Umbilical cord (tissue), 2 donors: Measurements from ENCODE around the gene CCNL2. TPM values are rescaled to one million over a fixed set of nuclear protein-coding genes. Genes with fewer than 3 reads are reported as not detected.

Experiments used
- DNase-seq: peaks from one replicate; pipeline ENCODE4 v3.0.0-alpha.2; 2015; ENCODE audit warnings: low spot score
- total RNA-seq: library from RNA; depleted of rRNA; stranded (reverse); fragments of >200 nt; gene quantifications from one replicate; pipeline ENCODE4 v1.2.3, GENCODE V29; 2014; ENCODE audit warnings: low replicate concordance; ENCODE audit not compliant: insufficient read depth

Gene CCNL2
- total RNA-seq, 1 donor from 2014 or later: 106 TPM

DNA sequence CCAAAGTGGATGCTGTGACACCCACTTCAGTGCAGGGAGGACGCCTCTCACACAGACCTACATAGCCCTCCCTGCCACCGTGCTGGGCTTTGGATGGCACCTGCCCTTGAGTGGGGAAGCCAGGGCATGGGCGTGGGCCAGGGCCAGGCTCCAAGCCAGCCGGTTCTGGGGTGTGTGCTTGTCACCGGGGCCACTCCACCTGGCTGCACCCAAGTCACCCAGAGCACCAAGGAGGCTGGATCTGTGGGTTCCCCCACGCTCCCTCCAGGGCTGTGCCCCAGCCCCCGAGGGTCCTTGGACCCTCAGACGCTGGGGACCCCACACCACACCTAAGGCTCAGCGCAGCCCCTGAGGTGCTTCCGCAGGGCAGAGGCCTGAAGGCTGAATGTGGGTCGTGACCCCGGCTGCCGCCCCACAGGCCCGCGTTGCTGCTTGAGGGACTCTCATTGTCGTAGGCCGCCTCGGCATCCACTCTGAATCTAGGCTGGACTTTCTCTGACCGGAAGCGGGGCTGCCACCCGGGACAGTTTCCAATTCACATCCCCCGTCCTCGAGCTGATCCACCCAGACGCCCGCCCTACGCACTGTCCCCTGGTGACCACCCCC is 42.2 kb downstream of the CCNL2 start:
- no peak for DNase-seq

DNA sequence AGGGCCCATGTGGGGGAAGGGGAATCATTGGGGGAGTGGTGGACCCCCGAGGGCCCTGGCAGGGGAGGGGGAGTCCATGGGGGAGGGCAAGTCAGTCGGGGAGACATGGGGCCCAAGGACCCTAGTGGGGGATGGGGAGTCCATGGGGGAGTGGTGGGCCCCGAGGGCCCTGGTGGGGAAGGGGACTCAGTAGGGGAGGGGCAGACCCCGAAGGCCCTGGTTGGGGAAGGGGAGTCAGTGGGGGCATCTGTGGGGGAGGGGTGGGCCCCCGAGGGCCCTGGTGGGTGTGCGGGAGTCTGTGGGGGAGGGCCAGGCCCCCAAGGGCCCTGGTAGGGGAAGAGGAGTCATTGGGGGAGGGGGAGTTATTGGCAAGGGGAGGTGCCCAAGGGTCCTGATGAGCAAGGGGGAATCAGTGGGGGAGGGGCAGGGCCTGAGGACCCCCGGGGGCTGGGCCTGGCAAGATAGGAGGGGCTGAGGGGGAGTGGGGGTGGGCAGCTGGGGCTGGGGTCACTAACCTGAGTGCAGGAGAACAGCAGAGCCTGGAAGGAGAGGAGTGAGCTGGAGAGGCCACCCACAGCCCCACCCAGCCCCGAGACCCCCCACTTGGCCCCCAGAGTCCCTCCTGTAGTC is 42.9 kb downstream of the CCNL2 start:
- no peak for DNase-seq

DNA sequence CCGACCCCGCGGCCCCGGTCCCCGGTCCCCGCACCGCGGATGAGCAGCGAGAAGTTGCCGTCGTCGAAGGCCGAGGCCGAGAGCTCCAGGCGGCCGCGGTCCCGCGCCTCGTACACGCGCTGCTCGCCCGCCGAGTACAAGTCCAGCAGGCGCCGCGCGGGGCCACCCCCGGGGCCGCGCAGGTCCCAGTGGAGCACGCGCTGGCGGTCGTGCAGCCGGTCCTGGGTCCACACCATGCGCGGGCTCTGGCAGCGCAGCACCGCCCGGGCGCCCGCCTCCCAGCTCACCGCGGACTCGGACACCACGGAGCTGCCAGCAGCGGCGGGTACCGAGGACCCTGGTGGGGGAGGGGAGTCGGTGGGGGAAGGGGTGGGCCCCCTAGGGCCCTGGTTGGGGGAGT is 43.7 kb downstream of the CCNL2 start:
- DNase-seq: no peak

DNA sequence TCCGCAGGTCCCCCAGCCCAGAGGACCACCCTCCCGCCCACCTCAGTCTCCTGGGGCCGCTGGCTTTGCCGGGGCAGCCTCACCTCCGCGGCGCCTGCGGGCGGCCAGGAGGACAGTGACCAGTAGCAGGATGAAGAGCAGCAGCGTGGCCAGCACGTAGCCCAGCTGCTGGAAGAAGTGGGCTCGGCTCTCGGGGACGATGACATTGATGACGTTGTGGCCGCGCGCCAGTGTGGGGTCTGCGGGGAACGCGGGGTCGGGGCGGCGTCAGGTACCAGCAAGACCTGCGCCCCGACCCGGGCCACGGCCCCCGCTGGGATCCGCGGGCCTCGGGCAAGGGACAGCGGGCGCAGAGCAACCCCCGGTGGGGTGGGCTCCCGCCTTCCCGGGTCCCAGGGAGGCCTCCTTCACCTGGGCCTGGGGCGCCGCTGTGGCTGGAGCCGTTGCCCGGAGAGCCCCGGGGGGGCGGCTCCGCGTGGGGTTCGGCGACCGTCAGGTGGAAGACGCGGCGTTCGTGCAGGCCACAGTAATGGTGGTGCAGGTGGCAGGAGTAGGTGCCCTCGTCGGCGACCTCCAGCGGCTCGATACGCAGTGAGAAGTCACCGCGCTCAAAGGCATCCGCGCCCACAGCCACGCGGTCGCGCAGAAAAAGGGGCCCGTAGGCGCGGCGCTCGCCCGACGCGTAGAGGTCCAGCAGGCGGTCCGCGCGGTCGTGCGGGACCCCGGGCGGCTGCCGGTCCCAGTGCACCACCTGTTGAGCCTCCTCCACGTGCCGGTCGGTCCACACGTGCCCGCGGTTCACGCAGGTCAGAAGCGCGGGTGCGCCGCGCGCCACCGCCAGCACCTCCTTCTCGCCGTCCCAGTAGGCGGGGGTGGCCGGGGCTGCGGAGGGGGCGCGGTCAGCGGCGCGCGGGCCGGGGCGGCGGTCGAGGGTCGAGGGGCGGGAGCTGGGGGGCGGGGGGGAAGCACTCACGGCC is 44.6 kb downstream of the CCNL2 start:
- DNase-seq: no peak

DNA sequence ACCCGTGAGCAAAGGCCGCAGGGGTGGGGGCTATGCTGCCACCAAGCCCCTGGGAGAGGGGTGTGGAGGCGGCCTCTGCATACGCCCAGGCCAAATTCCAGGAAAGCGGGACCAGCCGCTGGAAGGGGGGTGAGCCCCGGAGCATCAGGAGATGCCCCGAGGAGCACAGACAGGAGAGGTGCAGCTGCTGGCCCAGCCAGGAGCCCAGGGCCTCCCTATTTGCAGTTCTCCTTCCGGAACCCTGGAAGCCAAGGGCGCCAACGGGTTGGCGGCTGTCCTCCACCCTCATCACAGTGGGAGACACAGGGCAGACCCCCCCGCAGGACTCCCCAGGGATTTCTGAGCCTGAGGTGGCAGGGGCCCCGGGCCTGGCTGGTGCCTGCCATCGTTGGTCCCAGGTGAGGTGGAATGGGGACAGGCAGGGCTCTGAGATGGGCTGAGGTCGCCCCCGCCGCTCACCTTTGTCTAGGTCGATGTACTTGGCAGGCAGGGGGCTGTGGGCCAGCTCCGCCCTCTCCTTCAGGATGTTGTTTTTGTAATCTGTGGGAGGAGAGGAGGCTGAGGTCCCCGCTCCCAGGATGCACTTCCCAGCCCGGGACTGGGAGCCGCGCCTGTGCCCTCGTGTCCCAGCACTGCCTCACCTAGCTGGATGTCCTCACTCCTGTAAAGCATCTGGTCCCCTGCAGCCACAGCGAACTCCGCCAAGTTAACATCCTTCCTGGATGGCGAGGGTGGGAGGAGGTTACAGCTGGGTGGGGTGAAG is 45.6 kb downstream of the CCNL2 start:
- DNase-seq: no peak

DNA sequence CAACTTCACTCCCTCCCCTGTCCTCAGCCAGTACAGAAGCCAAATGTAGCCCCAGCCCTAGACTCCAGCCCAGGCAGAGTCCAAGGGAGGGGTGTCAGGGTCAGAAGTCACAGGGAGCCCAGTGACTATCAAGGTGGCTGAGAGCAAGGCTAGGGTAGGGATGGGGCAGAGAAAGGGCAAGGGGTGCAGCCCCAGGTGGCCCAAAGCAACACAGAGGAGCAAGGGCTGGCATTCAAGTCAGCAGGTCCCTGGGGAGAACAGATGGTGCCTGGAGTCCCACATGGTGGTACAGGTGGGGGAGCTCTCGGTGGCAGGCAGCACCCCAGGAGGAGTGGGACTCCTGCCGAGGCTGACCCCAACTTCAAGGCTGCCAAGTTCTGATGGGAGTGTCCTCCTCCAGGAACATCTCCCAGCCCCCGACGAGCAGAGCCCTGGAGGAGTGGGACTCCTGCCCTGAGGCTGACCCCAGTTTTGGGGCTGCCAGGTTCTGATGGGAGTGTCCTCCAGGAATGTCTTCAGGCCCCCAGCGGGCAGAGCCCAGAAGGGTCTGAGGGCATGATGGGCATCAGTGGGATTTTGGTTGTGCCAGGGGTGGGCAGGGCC is 46.2 kb downstream of the CCNL2 start:
- DNase-seq: no peak

DNA sequence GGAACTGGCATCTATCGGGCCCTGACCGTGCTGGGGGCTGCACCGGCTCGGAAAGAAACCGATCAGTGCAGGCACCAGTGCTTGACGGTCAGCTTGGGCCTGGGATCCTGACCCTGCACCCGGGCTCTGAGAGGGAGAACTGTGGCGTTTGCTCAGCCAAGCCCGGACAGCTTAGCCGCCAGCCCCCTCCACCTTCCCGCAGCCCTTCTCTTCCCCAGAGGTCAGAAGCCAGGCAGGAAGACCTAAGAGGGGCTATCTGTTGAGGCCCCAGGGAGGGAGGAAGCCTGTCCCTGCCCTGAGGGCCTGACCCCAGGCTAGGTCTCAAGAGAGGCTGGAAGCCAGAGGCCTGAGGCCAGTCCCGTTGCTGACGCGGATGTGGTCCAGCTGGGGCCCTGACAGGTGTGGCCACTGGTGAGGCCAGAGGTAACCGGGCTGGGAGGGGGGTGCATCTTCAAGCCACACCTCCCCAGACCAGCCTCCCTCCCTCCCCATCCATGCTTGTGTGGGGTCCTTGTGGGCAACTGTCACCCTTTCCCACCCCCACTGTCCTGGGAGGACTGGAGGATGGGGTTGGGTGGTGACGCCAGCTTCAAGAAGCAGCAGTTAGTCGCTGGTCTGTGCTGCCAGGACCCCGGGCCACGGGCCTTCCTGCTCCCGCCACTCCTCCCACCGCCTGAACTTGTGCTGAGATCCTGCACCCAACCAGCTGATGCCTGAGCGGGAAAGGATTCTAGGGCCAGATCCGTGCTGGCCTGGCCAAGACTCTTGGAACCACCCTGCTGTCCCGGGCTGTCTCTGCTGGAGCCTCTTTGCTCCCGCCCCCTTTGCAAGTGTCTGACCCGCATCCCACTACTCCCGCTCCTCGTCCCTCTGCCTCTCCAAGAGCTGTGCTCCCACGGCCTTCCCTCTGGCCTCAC is 47.4 kb downstream of the CCNL2 start:
- peak; percentile 52 for DNase-seq

DNA sequence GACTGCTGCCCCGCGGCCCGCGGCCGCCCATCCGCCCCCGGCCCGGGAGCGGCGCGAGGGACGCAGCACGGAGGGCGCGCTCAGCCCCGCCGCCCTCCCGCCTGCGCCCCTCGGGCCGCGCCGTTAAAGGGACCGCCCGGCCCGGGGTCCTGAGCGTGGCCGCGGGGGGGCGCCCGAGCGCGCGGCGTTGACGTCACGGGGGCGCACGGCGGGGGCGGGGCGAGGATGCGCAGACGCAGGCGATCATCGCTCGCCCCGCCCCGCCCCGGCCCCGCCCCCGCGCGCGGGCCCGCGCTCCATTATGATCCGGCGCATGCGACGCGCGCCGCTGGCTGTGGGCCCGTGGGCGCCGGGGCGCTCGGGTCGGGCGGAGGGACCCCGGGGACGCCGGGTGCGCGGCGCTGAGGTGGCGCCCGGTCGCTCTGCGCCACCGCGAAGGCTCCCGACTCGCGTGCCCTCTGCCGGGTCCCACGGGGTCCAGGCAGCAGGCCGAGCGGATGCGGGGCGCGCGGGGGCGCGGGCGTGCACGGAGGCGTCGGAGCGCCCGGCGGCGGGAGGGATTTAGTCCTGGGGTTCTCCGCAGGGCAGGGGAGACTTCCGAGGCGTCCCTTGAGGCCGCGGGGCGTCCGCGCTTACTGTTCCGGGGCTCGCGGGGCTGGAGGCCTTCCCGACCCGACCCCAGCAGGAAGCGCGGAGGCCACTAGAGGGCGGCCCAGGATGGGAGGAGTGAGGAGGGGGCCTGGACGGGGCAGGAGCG is 49.7 kb downstream of the CCNL2 start, which contains the start of gene DVL1:
Gene DVL1 (minus strand): TSS at position 163 of the 757 bp plus-strand sequence. CDS start 353 bp downstream, outside the sequence.
- DNase-seq: peak; percentile 74

DNA sequence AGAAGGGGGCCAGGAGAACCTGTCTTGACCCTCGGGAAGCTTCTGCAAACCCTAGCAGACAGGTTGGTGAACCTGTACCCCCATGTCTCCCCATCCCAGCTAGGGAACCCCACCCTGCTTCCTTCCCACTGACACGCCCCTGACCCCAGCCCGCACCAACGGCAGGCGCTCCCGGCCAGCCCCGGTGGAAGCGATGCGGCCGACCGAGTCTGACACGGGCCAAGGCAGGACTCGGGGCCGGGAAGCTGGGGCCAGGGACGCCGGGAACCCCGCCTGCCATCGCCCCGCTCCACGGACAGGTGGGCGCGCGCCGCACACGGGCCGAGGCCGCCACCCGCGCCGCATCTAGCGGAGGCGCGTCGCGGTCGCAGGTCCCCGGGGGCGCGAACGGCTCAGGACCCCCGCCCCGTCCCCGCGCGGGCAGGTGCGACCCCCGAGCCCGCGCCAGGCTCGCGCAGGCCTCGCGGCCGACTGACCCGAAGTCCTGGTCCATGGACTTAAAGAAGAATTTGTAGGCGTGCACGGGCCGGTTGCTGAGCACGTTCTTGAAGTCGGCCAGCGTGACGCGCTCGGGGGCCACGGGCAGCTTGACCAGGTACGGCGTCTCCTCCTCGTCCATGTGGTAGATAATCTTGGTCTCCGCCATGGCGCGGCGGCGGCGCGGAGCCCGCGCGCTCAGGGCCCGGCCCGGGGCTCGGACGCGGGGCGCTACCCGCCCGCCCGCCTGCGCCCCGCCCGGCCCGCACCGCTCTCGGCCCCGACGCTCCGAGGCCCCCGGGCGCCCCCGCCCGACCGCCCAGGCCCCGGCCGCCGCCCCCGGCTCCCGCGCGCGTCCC is 50.5 kb downstream of the CCNL2 start:
- no peak for DNase-seq

DNA sequence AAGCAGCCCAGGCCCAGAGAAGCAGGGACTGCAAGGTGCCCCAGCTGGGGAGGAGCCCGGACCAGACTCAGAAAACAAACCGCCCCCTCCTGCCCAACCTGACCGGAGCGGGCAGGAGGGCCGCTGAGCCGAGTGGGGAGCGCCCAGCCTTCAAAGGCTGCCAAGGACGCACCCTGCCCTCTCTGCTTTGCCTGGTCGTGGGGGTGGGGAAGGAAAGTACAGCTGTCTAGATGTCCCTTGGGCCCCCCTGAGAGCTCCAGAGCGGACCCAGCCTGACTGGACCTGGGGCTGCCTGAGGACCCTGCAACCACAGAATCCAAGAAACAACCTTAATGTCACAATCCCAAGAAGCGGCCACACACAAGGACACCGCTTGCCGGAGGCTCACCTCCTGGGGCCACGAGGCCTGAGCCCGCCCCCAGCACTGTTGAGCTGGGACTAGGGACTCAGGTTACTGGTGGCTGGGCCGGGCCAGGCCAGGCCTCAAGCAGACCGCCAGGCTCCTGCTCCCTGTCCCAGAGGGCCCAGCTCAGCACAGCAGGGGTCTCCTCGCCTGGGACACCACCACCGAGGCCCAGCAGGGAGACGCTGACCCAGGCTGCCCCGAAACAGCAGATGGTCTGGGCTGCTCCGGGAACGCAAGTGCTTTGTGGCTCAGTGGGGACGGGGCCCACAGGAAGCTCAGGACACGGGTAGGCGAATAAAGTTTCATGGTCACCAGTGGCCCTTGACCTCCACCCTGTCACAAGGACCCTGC is 51.3 kb downstream of the CCNL2 start:
- DNase-seq: no peak

DNA sequence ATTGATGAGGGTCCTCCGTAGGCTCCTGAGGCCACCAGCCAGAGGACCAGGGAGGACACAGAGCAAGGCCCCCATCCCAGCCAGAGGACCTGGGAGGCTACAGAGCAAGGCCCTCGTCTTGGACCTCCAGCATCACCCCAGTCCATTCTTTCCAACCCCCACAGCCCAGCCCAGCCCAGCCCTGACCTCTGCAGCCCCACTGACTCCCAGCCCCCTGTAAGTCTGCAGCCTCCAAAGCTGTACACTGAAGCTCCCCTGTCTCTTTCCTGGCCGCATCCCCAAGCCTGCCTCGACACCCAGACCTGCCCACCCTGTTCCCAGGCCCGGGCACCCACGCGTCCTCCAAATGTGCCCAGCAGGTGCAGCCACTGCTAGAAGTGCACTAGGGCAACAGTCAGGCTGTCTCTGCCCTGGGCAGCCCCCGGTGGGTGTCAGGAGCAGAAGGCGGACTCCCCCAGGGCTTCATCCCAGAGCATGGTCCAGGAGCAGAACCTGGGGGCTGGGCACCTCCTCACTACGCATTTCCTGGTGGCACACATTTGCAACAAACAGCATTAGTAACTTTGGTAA is 52.0 kb downstream of the CCNL2 start:
- no peak for DNase-seq

DNA sequence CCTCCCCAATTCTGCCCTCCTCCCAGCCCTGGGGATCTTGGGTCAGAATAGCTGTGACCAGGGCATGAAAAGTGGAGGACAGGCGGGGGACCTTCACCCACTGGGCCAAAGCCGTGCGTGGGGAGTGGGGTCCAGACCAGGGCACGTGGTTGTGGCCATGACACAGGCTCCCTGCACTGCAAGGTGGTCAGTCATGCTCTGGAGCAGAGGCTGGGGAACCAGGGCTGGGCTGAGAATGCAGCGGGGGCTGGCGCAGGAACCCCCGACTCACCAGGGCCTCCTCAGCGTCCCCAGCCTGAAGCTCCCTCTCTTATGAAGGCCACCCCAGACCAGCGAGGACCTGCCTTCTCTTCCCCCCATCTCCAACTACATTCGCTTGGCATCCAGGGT is 52.6 kb downstream of the CCNL2 start:
- no peak for DNase-seq

DNA sequence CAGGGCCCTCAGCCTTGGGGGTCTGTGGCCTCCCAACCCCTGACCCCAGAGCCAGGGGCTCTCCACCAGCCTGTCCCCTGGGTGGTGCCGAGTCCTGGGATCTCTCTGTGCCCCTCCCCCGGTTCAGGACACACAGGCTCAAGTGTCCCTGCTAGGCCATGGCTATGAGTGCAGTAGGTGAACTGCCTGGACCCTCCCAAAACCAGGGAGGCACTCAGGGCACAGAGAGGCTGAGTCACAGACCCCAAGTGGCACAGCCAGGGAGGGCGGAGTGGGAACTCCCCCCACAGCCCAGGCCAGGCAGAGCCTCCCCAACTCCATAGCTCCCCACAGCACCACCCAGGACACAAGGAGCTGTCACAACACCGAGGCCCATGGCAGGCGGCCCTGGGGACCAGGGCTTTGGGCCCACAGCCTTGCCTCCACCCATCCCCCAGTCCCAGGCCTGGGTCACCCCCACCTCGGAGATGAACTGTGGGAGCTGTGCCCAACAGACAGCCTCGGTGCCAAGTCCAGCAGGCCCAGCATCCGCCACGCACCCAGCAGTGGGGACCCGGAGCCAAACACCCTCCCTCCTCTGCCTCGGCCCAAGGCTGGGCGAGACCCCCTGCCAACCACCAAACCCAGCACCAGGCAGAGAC is 53.2 kb downstream of the CCNL2 start:
- DNase-seq: no peak

DNA sequence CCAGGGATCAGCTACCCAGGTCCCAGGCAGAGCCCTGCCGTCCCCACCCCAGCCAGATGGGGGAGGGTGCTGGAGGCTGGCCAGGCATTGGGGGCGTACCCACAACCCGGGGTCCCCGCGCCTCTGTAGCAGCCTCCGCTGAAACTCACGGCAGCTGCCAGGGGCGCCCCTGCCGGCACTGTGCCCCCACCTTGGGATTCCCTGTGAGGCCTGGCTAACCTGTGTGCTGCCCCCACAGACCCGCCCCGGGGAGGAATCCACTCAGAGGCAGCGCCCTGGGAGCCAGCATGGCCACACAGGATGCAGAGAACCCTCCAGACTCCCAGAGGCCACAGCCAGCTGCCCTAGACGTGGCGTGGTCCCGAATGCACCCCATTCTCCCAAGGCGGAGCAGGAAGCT is 53.8 kb downstream of the CCNL2 start:
- no peak for DNase-seq

DNA sequence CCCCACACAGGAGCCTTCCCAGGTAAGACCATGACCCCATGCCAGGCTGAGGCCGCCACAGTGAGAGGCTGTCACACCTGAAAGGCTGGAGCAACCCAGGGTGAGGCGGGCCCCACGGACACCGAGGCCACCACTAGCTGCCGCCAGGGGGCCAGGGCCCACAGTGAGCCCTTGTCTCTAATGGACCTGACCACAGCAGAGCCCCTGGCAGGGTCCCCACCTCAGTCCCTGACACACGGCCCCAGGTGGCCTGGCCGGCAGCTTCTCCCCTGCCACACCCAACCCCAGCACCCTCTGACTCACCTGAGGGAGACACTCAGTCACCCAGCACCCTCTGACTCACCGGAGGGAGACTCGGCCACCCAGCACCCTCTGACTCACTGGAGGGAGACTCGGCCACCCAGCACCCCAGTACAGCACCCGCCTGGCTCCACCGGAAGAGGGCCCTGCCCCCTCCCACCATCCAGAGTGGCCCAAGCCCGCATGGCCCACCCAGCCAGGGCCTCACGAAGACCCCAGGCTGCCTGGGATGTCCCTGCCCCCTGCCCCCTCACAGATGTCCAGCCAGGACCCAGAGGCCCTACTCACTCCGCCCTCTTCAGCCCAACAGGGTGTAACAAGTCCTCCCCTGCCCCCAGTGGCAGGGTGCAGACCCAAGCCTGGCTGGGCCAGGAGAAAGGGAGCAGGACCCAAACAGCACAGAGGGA is 54.3 kb downstream of the CCNL2 start:
- DNase-seq: no peak

DNA sequence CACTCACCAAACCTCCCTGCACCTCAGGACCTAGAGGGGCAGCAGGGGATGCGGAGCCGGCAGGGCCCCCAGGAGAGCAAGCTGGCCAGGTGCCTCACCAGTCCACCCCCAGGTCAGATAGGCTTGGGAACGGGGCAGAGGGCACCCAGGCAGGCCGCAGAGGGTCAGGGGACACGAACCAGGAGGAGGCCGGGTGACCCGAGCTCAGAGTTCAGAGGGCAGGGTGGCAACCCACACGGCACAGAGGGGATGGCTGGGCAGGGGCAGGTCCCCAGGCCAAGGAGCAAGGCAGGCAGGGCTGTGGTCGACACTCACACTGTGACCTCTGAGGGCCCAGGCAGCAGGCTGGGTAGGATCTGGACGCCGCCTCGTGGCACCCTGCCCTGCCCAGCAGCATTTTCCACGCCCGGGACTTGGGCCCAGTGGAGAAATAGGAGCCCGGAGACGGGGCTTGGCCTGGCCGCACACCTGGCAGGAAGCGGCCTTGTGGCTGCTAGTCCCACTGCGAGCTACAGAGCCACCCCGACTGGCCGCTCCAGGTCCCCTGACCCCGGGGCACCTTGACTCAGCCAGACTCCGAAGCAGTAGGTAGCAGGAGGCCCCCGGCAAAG is 55.2 kb downstream of the CCNL2 start:
- no peak for DNase-seq
